Left lung (tissue), 10 donors: ENCODE measurements around the gene LAPTM4A. TPM values are rescaled to one million over a fixed set of nuclear protein-coding genes. Genes with fewer than 3 reads are reported as not detected.

ENCODE experiments used
- ATAC-seq: fragments of 200-7000 bp; cut with Tn5 transposase; one replicate; pipeline ENCODE4 v1.9.1; 2020; ENCODE audit warnings: moderate library complexity
- DNase-seq, 4 donors: peaks; one replicate each; pipeline ENCODE4 v3.0.0-alpha.2; 2013 to 2020
- H3K27ac ChIP-seq, 2 donors: fragments of 200-600 bp; sonication (generic) in 1 of 2; one replicate each; pipeline versions ENCODE4 v1.5.0 to v1.8.0; 2020 to 2021
- H3K27me3 ChIP-seq, 2 donors: fragments of 200-600 bp; sonication (generic) in 1 of 2; one replicate each; pipeline versions ENCODE4 v1.5.0 to v1.8.0; 2020 to 2021
- H3K36me3 ChIP-seq, 2 donors: fragments of 200-600 bp; sonication (generic) in 1 of 2; one replicate each; pipeline versions ENCODE4 v1.5.0 to v1.8.0; 2020 to 2021
- H3K4me1 ChIP-seq, 2 donors: fragments of 200-600 bp; one replicate each; pipeline ENCODE4 v1.8.0; 2021
- H3K4me3 ChIP-seq, 2 donors: fragments of 200-600 bp; sonication (generic) in 1 of 2; one replicate each; pipeline versions ENCODE4 v1.5.0 to v1.8.0; 2020 to 2021; ENCODE audit warnings: mild to moderate bottlenecking in 1 of 2
- H3K9me3 ChIP-seq, 2 donors: fragments of 200-600 bp; sonication (generic) in 1 of 2; one replicate each; pipeline versions ENCODE4 v1.5.0 to v1.8.0; 2020 to 2021
- intact Hi-C, 2 donors: fragments of 100-400 bp; cut with DNase I; formaldehyde crosslinking; loops; one replicate each; pipeline versions ENCODE4 v1.11.2 to v1.14.2; 2022
- polyA plus RNA-seq, 6 donors: library from polyadenylated mRNA; unstranded; fragments of 120-200 nt; gene quantifications; one replicate each; pipeline ENCODE4 v1.2.1, GENCODE V29; 2013; ENCODE audit not compliant: insufficient read length in 6 of 6
- total RNA-seq, 2 donors: library from RNA; stranded (reverse); fragmentation: NEBNext Ultra II Directional; extraction: Animal tissue kit (Norgen Biotek cat#: 25700); gene quantifications; one replicate each; pipeline ENCODE4 v1.2.1, GENCODE V29; 2021
- TF ChIP-seq, protein P1 (sequence below), 2 donors: fragments of 200-600 bp; sonication (generic) in 1 of 2; IDR thresholded peaks; one replicate each; pipeline versions ENCODE4 v1.5.0 to v1.8.0; 2021; ENCODE audit warnings: antibody characterized with exemption in 2 of 2
- donor health status: DM: no; HTN: yes; CAD: no.
- donor health status: DM: no; HTN: no; CAD: no.

The LAPTM4A gene
- total and polyA plus RNA-seq, 8 donors: 220 to 531 (median 464) TPM

DNA sequence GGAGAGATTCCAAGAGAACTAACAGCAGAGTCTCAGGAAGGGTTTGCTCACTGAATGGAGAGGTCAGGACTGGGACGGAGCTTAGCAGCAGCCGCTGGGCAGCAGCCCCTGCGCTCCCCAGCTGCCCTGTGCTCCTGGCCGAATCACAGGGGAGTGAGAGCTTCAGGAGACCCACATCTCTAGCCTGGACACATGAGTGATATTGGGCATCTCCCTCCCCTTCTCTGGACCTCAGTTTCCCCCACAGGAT is 39.5 kb downstream of the LAPTM4A start:
- H3K4me3 ChIP-seq: peak overlapping the region; percentile 33 to 43
- no peak for DNase-seq
- TF ChIP-seq, protein P1, sequence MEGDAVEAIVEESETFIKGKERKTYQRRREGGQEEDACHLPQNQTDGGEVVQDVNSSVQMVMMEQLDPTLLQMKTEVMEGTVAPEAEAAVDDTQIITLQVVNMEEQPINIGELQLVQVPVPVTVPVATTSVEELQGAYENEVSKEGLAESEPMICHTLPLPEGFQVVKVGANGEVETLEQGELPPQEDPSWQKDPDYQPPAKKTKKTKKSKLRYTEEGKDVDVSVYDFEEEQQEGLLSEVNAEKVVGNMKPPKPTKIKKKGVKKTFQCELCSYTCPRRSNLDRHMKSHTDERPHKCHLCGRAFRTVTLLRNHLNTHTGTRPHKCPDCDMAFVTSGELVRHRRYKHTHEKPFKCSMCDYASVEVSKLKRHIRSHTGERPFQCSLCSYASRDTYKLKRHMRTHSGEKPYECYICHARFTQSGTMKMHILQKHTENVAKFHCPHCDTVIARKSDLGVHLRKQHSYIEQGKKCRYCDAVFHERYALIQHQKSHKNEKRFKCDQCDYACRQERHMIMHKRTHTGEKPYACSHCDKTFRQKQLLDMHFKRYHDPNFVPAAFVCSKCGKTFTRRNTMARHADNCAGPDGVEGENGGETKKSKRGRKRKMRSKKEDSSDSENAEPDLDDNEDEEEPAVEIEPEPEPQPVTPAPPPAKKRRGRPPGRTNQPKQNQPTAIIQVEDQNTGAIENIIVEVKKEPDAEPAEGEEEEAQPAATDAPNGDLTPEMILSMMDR (IDR thresholded peaks at IDR 0.05): no peak
- intact Hi-C loops: no loop called here
- peaks cover 0 to 52% of the 10 kb centered on the region in 2 donors for H3K27me3 ChIP-seq
- no peaks in the 10 kb centered on the region for H3K36me3 ChIP-seq
- H3K9me3 ChIP-seq: no peaks in the 10 kb centered on the region
- peaks cover 8 to 15% of the 10 kb centered on the region in 2 donors for H3K4me1 ChIP-seq
- no peak for ATAC-seq
- H3K27ac ChIP-seq: no peak overlapping the region

DNA sequence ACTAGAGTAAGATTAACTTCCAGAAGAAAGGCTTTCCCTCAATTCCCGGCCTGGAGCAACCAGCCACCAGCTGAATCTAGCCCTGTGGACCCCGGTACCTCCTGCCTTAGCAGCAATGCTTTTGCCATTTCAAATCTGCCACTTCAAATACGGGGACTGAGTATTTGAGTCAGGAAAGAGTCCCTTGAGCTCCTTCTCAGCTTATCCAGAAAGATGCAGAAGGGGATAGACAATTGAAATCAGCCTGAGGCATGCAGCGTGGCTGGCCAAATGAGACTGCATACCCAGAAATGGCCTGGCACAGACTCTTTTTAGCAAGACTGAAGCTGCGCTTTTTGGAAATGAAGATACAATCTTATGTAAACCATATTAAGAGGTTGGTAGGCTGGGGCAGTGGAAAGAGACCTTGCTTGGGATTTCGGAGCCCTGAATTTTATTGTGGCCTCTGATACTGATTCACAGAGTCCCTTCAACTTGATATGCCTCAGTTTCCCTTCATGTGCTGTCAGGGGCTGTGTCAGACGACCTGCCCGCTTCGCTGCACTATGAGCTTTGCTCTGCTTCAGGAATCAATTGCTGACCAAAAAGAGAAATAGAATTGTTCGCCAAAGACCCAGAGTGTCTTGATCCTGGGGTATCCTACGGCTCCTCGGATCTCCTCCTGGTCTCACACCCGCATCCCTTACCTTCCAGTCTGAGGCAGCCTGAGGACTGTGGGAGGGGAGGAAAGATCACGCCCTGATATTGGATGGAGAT is 40.0 kb downstream of the LAPTM4A start:
- no peak for ATAC-seq
- intact Hi-C loops: no loop called here
- H3K4me3 ChIP-seq: peak overlapping the region in 1 of 2 donors; percentile 43

GRCh38 chr2:20008703-20009102 is 42.7 kb downstream of the LAPTM4A start:
- Histone ChIP-seq H3K4me1 (peaks cover 8 to 15% of the 10 kb centered on the region in 2 donors), H3K27ac (no peak overlapping the region), H3K27me3 (peaks cover 0 to 43% of the 10 kb centered on the region in 2 donors), H3K9me3 (no peaks in the 10 kb centered on the region), H3K4me3 (no peak overlapping the region), H3K36me3 (no peaks in the 10 kb centered on the region)
- ATAC-seq (no peak), DNase-seq (no peak)
- intact Hi-C loops: no loop called here
- TF ChIP-seq, protein P1 (IDR thresholded peaks at IDR 0.05): no peak

More for the DNA sequence above, 40.0 kb downstream of the LAPTM4A start:
- H3K27me3 ChIP-seq: peaks cover 0 to 52% of the 10 kb centered on the region in 2 donors
- DNase-seq: no peak
- TF ChIP-seq, protein P1 (IDR thresholded peaks at IDR 0.05): no peak
- no peak overlapping the region for H3K27ac ChIP-seq
- no peaks in the 10 kb centered on the region for H3K9me3 ChIP-seq
- peaks cover 8 to 15% of the 10 kb centered on the region in 2 donors for H3K4me1 ChIP-seq
- H3K36me3 ChIP-seq: no peaks in the 10 kb centered on the region

DNA sequence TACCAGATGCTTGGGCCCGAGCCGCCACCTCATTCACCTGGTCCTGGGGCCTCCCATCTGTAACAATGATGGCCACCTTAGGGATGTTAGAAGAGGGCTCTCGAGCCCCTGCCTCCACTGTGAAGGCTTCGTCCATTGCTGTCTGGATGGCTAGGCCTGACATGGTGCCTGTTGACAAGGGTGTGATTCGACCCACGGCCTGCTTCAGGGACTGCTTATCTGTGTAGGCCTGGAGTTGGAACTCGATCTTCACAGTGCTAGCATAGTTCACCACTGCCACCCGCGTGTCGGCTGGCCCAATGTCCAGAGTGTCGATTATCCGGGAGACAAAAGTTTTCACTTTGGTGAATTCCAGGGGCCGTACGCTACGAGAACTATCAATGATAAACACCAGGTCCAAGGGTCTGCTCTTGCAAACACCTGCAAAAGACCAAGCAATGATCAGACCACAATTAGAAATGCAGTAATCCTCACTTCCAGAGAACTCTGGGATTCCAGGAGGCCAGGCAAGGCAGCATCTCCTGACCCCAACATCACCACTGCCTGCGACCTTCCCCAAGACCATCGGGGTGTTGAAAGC is 45.4 kb downstream of the LAPTM4A start:
- ATAC-seq (no peak), DNase-seq (no peak)
- H3K4me1 ChIP-seq: no peaks in the 10 kb centered on the region
- no peaks in the 10 kb centered on the region for H3K9me3 ChIP-seq
- no peaks in the 10 kb centered on the region for H3K36me3 ChIP-seq
- TF ChIP-seq, protein P1 (IDR thresholded peaks at IDR 0.05): no peak
- peaks cover 0 to 16% of the 10 kb centered on the region in 2 donors for H3K27me3 ChIP-seq
- intact Hi-C loops: no loop called here
- no peak overlapping the region for H3K4me3 ChIP-seq
- no peak overlapping the region for H3K27ac ChIP-seq

- intact Hi-C loops: no loop called here
- ATAC-seq: no peak
- TF ChIP-seq, protein P1 (IDR thresholded peaks at IDR 0.05): no peak
Measured at GRCh38 chr2:20005067-20005627, 46.3 kb downstream of the LAPTM4A start.

More at GRCh38 chr2:20005067-20005627, 46.3 kb downstream of the LAPTM4A start:
- no peak overlapping the region for H3K27ac ChIP-seq
- H3K9me3 ChIP-seq: no peaks in the 10 kb centered on the region
- DNase-seq: no peak
- H3K4me3 ChIP-seq: no peak overlapping the region
- H3K27me3 ChIP-seq: peaks cover 0 to 8% of the 10 kb centered on the region in 2 donors
- H3K4me1 ChIP-seq: no peaks in the 10 kb centered on the region
- no peaks in the 10 kb centered on the region for H3K36me3 ChIP-seq
